ENCODE data around the gene LY9. TPM values are rescaled to one million over a fixed set of nuclear protein-coding genes. Genes with fewer than 3 reads are reported as not detected.
"Not testable (repeated sequence)": the region's sequence is repeated elsewhere in the genome, so short reads cannot be mapped to it uniquely, and the experiment has no call there.

LY9 gene
- total and polyA plus RNA-seq, 8 donors, result 0.05 to 0.55 (median 0.35) TPM; not detected in 1

DNA sequence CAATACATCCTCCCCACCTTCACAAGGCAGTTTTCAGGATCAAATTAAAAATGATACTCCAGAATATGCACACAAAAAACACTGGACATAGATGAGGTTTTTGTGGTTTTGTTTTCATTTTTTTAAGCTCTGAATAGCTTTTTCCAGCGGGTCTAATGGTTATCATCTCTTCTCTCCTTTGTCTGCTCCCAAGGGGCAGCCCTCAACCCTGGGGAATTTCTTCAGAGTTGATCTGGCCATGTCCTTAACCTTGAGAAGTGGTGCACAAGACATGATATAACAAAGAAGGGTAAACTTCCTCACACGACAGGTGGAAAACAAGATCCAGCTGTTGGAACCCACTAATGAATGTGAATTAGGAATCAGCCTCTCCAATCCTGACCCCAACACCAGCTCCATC is 68.2 kb downstream of the LY9 start:
- Histone ChIP-seq H3K27ac (no peak overlapping the region), H3K36me3 (no peaks in the 10 kb centered on the region), H3K4me1 (no peaks in the 10 kb centered on the region), H3K4me3 (no peak overlapping the region), H3K27me3 (no peaks in the 10 kb centered on the region), H3K9me3 (no peaks in the 10 kb centered on the region)
- intact Hi-C loops (cut with DNase I), result no loop called here
- WGBS, 2 donors, result 76 to 79% methylated on average over 2 of the region's 2 CpGs
- DNase-seq, result no peak
- TF ChIP-seq, protein P1, sequence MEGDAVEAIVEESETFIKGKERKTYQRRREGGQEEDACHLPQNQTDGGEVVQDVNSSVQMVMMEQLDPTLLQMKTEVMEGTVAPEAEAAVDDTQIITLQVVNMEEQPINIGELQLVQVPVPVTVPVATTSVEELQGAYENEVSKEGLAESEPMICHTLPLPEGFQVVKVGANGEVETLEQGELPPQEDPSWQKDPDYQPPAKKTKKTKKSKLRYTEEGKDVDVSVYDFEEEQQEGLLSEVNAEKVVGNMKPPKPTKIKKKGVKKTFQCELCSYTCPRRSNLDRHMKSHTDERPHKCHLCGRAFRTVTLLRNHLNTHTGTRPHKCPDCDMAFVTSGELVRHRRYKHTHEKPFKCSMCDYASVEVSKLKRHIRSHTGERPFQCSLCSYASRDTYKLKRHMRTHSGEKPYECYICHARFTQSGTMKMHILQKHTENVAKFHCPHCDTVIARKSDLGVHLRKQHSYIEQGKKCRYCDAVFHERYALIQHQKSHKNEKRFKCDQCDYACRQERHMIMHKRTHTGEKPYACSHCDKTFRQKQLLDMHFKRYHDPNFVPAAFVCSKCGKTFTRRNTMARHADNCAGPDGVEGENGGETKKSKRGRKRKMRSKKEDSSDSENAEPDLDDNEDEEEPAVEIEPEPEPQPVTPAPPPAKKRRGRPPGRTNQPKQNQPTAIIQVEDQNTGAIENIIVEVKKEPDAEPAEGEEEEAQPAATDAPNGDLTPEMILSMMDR (IDR thresholded peaks at IDR 0.05), result no peak
- FAIRE-seq, result no peak
- ATAC-seq, result no peak

DNA sequence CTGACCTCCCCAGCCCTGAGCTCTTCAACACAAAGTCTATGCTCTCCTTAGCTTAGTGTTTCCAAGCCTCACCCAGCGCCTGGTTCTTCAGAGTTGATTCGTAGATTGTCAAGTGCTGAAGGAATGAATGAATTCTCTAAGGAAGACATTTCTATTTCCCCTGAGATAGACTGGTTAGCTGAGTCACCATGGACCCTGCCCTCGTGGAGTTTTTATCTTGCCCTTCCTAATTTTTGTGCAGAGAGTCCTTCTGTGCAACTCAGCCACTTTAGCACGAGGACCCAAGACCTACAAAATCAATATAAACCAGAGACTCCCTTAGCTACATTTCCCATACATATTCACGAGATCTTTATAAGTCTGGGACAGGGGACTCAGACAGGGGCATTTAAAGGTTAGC is 69.4 kb downstream of the LY9 start:
- ATAC-seq, result no peak
- no peaks in the 10 kb centered on the region for H3K27me3 ChIP-seq
- TF ChIP-seq, protein P1 (IDR thresholded peaks at IDR 0.05), result no peak
- no peak for DNase-seq
- H3K4me1 ChIP-seq, result no peaks in the 10 kb centered on the region
- H3K9me3 ChIP-seq, result no peaks in the 10 kb centered on the region
- WGBS, 2 donors, result 74 to 78% methylated on average over 5 of the region's 5 CpGs
- no peak overlapping the region for H3K4me3 ChIP-seq
- H3K36me3 ChIP-seq, result no peaks in the 10 kb centered on the region
- no peak overlapping the region for H3K27ac ChIP-seq
- intact Hi-C loops (cut with DNase I), result no loop called here
- no peak for FAIRE-seq

DNA sequence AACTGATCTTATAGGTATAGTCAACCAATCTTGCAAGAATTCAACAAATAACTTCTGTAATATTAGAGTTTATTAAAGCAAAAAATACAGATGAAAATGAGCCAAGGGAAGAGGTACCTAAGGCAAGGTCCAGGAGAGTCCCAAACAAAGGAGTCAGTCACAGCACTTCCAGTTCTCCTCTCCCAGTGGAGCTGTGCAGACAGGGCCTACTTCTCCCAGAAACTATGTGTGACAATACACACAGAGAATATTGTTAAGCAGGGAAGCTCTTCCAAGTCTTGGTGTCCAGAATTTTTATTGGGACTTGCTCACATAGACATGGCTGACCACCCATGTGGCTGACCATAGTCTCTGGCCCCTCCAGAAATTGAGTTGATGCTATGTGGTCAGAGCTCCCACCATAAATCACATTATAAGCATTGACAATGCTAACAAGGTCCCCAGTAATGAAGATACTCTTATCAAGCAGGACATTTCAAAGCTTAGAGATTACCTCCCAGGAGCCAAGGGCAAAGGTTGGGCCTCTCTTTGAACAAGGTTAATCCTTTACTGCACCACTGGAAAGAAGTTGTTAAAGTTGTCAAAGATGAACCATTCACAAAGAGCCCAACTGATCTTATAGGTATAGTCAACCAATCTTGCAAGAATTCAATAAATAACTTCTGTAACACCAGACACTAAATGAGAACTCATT is 70.2 kb downstream of the LY9 start:
- no peaks in the 10 kb centered on the region for H3K27me3 ChIP-seq
- FAIRE-seq, result no peak
- no peak for ATAC-seq
- no peaks in the 10 kb centered on the region for H3K36me3 ChIP-seq
- TF ChIP-seq, protein P1 (IDR thresholded peaks at IDR 0.05), result no peak
- no peaks in the 10 kb centered on the region for H3K9me3 ChIP-seq
- no peak overlapping the region for H3K4me3 ChIP-seq
- intact Hi-C loops (cut with DNase I), result no loop called here
- no peak overlapping the region for H3K27ac ChIP-seq
- H3K4me1 ChIP-seq, result no peaks in the 10 kb centered on the region
- no peak for DNase-seq

DNA sequence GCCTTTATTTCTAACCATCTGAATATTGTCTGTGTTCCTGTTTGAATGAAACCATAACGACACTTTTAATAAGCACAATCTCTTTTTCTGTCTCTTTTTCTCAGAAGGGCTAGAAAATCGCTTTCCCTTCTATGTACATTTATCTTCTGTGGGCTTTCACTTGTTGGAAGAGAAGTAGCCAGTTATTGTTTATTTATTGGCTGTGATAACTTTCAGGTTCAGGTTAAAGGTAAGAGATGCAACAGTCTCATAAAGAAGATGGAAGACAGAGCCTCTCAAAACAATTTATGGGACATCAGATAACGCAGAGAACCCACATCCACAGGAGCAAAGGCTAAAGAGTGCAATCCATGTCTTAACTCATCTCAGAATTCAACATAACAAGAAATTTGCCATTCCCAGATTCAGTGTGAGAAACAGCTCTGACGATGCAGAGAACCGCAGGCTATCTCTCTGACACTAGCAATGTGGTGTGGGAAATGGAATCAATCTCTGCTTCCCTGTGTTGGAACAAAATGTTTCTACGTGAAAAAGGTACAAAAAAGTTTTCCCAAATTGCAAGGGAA is 70.8 kb downstream of the LY9 start:
- ATAC-seq (no peak), DNase-seq (no peak), FAIRE-seq (no peak)
- WGBS, 2 donors, result 80% methylated on average over 6 of the region's 6 CpGs
- H3K36me3 ChIP-seq, result no peaks in the 10 kb centered on the region
- H3K27me3 ChIP-seq, result no peaks in the 10 kb centered on the region
- H3K27ac ChIP-seq, result no peak overlapping the region
- no peaks in the 10 kb centered on the region for H3K4me1 ChIP-seq
- TF ChIP-seq, protein P1 (IDR thresholded peaks at IDR 0.05), result no peak
- no peaks in the 10 kb centered on the region for H3K9me3 ChIP-seq
- H3K4me3 ChIP-seq, result no peak overlapping the region
- intact Hi-C loops (cut with DNase I), result no loop called here

DNA sequence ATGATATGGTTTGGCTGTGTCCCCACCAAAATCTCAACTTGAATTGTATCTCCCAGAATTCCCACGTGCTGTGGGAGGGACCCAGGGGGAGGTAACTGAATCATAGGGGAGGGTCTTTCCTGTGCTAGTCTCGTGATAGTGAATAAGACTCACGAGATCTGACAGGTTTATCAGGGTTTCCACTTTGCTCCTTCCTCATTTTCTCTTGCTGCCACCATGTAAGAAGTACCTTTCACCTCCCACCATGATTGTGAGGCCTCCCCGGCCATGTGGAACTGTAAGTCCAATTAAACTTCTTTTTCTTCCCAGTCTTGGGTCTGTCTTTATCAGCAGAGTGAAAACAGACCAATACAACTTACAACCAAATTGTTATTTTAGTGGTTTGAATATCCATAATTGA is 71.7 kb downstream of the LY9 start:
- H3K9me3 ChIP-seq; intact Hi-C loops (cut with DNase I); H3K27ac ChIP-seq; H3K4me3 ChIP-seq; H3K27me3 ChIP-seq; DNase-seq; FAIRE-seq; H3K36me3 ChIP-seq; ATAC-seq; H3K4me1 ChIP-seq: not testable (repeated sequence)
- WGBS, 2 donors, result 70 to 75% methylated on average over 4 of the region's 4 CpGs

All from pancreas (tissue), 10 donors.